Activated CD8-positive, alpha-beta T cell treated with anti-CD3 and anti-CD28 coated beads for 36 hours (primary cell): ENCODE results near the gene RAD50. TPM values are rescaled to one million over a fixed set of nuclear protein-coding genes. Genes with fewer than 3 reads are reported as not detected.
"Not testable (repeated sequence)": the region's sequence is repeated elsewhere in the genome, so short reads cannot be mapped to it uniquely, and the experiment has no call there.

ENCODE experiments used
- ATAC-seq: fragments of 200-7000 bp; cut with Tn5 transposase; one replicate; pipeline ENCODE4 v1.10.0; 2021; ENCODE audit warnings: mild to moderate bottlenecking, moderate library complexity
- CTCF ChIA-PET: fragments of 350-600 bp; sonication (Branson Sonifier 250); formaldehyde crosslinking; loops from one replicate; lab custom pipeline; 2021; ENCODE audit warnings: antibody characterized with exemption; lab: Charles Lee
- POLR2A ChIA-PET: fragments of 350-600 bp; sonication (Branson Sonifier 250); formaldehyde crosslinking; loops from one replicate; lab custom pipeline; 2021; ENCODE audit warnings: antibody characterized with exemption; lab: Charles Lee
- DNase-seq: peaks from one replicate; pipeline ENCODE4 v3.0.0-alpha.2; 2020
- H3K27ac Mint-ChIP-seq: one replicate; pipeline ENCODE4 v1.8.0; 2021; ENCODE audit warnings: mild to moderate bottlenecking, mixed read lengths
- H3K27me3 Mint-ChIP-seq: one replicate; pipeline ENCODE4 v1.8.0; 2021; ENCODE audit warnings: mixed read lengths
- H3K36me3 Mint-ChIP-seq: one replicate; pipeline ENCODE4 v1.8.0; 2021; ENCODE audit warnings: low read depth, mixed read lengths
- H3K4me1 Mint-ChIP-seq: one replicate; pipeline ENCODE4 v1.8.0; 2021; ENCODE audit warnings: low read depth, mixed read lengths
- H3K4me3 Mint-ChIP-seq: one replicate; pipeline ENCODE4 v1.8.0; 2021; ENCODE audit warnings: mild to moderate bottlenecking, moderate library complexity, mixed read lengths
- H3K9me3 Mint-ChIP-seq: one replicate; pipeline ENCODE4 v1.8.0; 2021; ENCODE audit warnings: mixed read lengths
- intact Hi-C: fragments of 100-400 bp; cut with micrococcal nuclease; formaldehyde crosslinking; loops from one replicate; pipeline ENCODE4 v1.10.0; 2022
- total RNA-seq, 2 experiments: library from RNA; stranded (reverse); gene quantifications; one replicate each; pipeline ENCODE4 v1.2.3, GENCODE V29; 2021
- TF ChIP-seq, protein P1 (sequence below): fragments of 200-600 bp; IDR thresholded peaks from one replicate; pipeline ENCODE4 v1.8.0; 2022; ENCODE audit warnings: antibody characterized with exemption, mild to moderate bottlenecking

RAD50 gene
- total RNA-seq, 2 experiments from 2014 or later: 46.4 to 48.9 TPM

DNA sequence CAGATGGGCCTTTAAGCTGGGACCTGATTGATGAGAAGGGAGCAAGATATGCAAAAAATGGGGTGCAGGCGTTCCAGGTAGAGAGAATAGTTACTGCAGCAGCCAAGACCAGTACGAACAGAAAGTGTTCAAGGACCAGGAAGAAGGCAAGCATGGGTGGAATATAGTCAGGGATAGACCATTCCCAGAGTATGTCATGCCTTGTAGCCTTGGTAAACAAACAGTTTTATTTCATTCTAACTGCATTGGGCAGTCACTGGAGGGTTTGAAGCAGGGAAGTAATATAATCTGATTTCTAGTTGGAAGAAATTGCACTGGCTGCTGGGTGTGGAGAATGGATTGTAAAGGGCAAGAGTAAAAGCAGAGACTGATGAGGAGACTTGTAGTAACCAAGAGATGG, 70.7 kb downstream of the RAD50 start:
- DNase-seq: no peak
- CTCF ChIA-PET: no interaction called here
- intact Hi-C loops: no loop called here
- peaks cover 33% of the 10 kb centered on the region for H3K4me1 Mint-ChIP-seq
- no peaks in the 10 kb centered on the region for H3K27me3 Mint-ChIP-seq
- POLR2A ChIA-PET: no interaction called here
- TF ChIP-seq, protein P1, sequence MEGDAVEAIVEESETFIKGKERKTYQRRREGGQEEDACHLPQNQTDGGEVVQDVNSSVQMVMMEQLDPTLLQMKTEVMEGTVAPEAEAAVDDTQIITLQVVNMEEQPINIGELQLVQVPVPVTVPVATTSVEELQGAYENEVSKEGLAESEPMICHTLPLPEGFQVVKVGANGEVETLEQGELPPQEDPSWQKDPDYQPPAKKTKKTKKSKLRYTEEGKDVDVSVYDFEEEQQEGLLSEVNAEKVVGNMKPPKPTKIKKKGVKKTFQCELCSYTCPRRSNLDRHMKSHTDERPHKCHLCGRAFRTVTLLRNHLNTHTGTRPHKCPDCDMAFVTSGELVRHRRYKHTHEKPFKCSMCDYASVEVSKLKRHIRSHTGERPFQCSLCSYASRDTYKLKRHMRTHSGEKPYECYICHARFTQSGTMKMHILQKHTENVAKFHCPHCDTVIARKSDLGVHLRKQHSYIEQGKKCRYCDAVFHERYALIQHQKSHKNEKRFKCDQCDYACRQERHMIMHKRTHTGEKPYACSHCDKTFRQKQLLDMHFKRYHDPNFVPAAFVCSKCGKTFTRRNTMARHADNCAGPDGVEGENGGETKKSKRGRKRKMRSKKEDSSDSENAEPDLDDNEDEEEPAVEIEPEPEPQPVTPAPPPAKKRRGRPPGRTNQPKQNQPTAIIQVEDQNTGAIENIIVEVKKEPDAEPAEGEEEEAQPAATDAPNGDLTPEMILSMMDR: no peak
- no peak for ATAC-seq
- H3K36me3 Mint-ChIP-seq: peaks cover 50% of the 10 kb centered on the region
- no peak overlapping the region for H3K4me3 Mint-ChIP-seq
- no peaks in the 10 kb centered on the region for H3K9me3 Mint-ChIP-seq
- H3K27ac Mint-ChIP-seq: peak overlapping the region; percentile 14

DNA sequence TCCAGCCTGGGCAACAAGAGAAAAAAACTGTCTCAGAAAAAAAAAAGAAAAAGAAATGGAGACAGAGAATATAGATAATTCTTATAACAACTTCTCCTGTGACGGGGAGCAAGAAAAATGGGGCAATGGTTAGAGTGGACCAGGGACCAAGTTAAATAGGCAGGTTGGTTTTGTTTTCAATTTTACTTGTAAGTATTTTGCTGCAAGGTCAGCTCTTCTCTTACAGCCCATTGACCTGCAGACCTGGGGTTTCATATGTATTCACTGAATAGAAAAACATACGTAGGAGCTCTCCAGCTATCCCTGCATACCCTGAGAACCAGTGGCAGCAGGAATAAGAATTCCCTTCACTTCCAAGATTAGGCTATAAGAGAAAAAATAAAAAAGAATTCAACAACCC, 72.0 kb downstream of the RAD50 start:
- Mint-ChIP-seq H3K4me1 (peaks cover 24% of the 10 kb centered on the region), H3K4me3 (no peak overlapping the region), H3K36me3 (peaks cover 40% of the 10 kb centered on the region), H3K27me3 (no peaks in the 10 kb centered on the region), H3K9me3 (no peaks in the 10 kb centered on the region), H3K27ac (peak overlapping the region; percentile 74)
- DNase-seq (no peak), ATAC-seq (no peak)
- intact Hi-C loops: no loop called here
- POLR2A ChIA-PET: interaction anchor here (1.4 kb wide), 1 partner anchor 11 kb away, joined by 4 read pairs; no protein-coding TSS in a partner anchor
- CTCF ChIA-PET: no interaction called here
- TF ChIP-seq, protein P1: no peak

DNA sequence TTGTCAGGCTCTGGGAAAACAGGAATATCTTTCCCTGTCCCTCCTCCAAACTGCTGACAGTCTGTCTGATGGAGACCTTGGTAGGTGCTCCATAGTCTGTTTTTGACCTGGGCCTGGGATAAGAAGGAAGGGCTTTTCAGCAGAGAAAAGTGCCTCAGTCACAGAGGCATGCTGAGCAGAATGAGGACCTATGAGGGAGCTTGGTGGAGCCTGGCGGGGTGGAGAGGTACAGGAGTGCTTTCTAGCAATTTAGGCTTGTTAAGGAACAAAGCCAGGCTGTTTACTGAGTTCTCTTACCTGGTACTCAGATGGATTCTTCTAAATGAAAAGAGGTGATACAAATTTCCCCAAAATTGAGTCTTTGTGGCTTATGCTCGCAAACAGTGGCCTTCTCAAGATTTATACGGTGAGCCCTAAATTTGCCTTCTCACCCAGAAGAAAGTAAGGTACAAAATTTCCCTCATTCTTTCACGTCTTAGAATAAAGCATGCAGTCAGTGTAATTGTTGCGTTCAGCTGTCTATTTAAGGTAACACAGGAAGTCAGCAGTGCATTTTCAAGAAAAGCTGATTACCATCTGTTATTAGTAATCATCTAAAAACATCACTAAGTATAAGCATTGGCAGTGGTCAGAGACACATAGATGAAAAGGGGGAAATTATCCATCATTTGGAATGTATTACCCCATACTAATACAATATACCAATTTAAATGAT, 72.6 kb downstream of the RAD50 start:
- H3K27me3 Mint-ChIP-seq: no peaks in the 10 kb centered on the region
- H3K36me3 Mint-ChIP-seq: peaks cover 40% of the 10 kb centered on the region
- H3K4me3 Mint-ChIP-seq: no peak overlapping the region
- ChIA-PET POLR2A (interaction anchor here (1.2 to 1.4 kb wide), 2 partner anchors 10 to 12 kb away, joined by 4 to 5 read pairs; no protein-coding TSS in a partner anchor), CTCF (interaction anchor here (1.0 to 1.7 kb wide), 3 partner anchors 86 to 191 kb away, joined by 3 to 4 read pairs (median 3); no protein-coding TSS in a partner anchor)
- TF ChIP-seq, protein P1: no peak
- DNase-seq (no peak), ATAC-seq (peak; percentile 68)
- intact Hi-C loops: no loop called here
- H3K27ac Mint-ChIP-seq: peak overlapping the region; percentile 74
- H3K9me3 Mint-ChIP-seq: no peaks in the 10 kb centered on the region
- peaks cover 23% of the 10 kb centered on the region for H3K4me1 Mint-ChIP-seq

DNA sequence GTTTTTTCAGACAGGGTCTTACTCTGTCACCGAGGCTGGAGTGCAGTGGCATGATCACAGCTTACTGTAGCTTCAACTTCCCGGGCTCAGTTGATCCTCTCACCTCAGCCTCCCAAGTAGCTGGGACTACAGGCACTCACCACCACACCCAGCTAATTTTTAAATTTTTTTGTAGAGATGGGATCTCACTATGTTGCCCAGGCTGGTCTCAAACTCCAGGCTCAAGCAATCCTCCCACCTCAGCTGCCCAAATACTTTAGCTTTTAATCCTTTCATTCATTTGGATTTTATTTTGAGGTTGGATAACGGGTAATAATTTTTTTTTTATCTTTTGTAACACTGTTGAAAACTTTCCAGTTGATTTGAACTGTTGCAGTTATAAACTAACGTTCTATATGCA, 76.8 kb downstream of the RAD50 start:
- H3K27me3 Mint-ChIP-seq, H3K27ac Mint-ChIP-seq, DNase-seq, ATAC-seq, H3K9me3 Mint-ChIP-seq, H3K4me3 Mint-ChIP-seq, intact Hi-C loops: not testable (repeated sequence)
- Mint-ChIP-seq H3K4me1 (peaks cover 55% of the 10 kb centered on the region), H3K36me3 (peaks cover 47% of the 10 kb centered on the region)
- ChIA-PET POLR2A (interaction anchor here (0.7 to 1.0 kb wide), 2 partner anchors 10 to 38 kb away, joined by 3 to 5 read pairs; no protein-coding TSS in a partner anchor), CTCF (interaction anchor here (0.8 to 2.2 kb wide), 4 partner anchors 10 to 187 kb away, joined by 3 to 7 read pairs (median 4); no protein-coding TSS in a partner anchor)

GRCh38 chr5:132635873-132636272, 79.1 kb downstream of the RAD50 start:
- ChIA-PET POLR2A (interaction anchor here (1.2 to 1.3 kb wide), 2 partner anchors 31 to 38 kb away, joined by 3 to 5 read pairs; partner anchors contain the start of gene IL4), CTCF (interaction anchor here (0.7 to 2.8 kb wide), 3 partner anchors 13 to 184 kb away, joined by 3 to 9 read pairs (median 3); no protein-coding TSS in a partner anchor)
- TF ChIP-seq, protein P1: no peak
- intact Hi-C loops: loop anchor here (5.0 kb wide), 1 partner anchor 109 kb away; no protein-coding TSS in a partner anchor
- DNase-seq (no peak), ATAC-seq (peak; percentile 78)
- H3K27me3 Mint-ChIP-seq: no peaks in the 10 kb centered on the region
- H3K9me3 Mint-ChIP-seq: no peaks in the 10 kb centered on the region
- H3K4me1 Mint-ChIP-seq: peaks cover 65% of the 10 kb centered on the region
- H3K27ac Mint-ChIP-seq: peak overlapping the region; percentile 93
- peak overlapping the region; percentile 33 for H3K4me3 Mint-ChIP-seq
- H3K36me3 Mint-ChIP-seq: peaks cover 44% of the 10 kb centered on the region
